SKM-1 treated with dmso at 0.1 percent for 144 hours (cell line): ENCODE data around the gene WDFY2.

Experiments
- DNase-seq: peaks from one replicate; lab custom pipeline; 2025; ENCODE audit not compliant: unreplicated experiment; lab: John Stamatoyannopoulos, UW

The WDFY2 gene

GRCh38 chr13:51786425-51787265 is 202.4 kb downstream of the WDFY2 start:
- DNase-seq: no peak

GRCh38 chr13:51793570-51794271 is 209.5 kb downstream of the WDFY2 start:
- DNase-seq: peak; percentile 89

- no peak for DNase-seq
Observed at GRCh38 chr13:51794964-51795363, 210.7 kb downstream of the WDFY2 start.

- DNase-seq: no peak
Observed at GRCh38 chr13:51795419-51795818, 211.2 kb downstream of the WDFY2 start.

GRCh38 chr13:51796546-51796945 is 212.3 kb downstream of the WDFY2 start:
- no peak for DNase-seq

GRCh38 chr13:51797664-51798488 is 213.6 kb downstream of the WDFY2 start:
- peak; percentile 6 for DNase-seq

GRCh38 chr13:51799261-51799660 is 215.0 kb downstream of the WDFY2 start:
- no peak for DNase-seq

- no peak for DNase-seq
Observed at GRCh38 chr13:51800486-51800885, 216.2 kb downstream of the WDFY2 start.

- DNase-seq: no peak
Observed at GRCh38 chr13:51801631-51802099, 217.4 kb downstream of the WDFY2 start.

GRCh38 chr13:51802631-51803418 is 218.6 kb downstream of the WDFY2 start:
- DNase-seq: no peak

GRCh38 chr13:51803422-51804294 is 219.4 kb downstream of the WDFY2 start, which contains the start of gene DHRS12:
Gene DHRS12 (minus strand): TSS chr13:51804163. CDS start chr13:51799659, 4,504 bp downstream.
- peak; percentile 64 for DNase-seq

- DNase-seq: no peak
Observed at GRCh38 chr13:51804295-51805172, 220.3 kb downstream of the WDFY2 start.

GRCh38 chr13:51805313-51805712 is 221.1 kb downstream of the WDFY2 start:
- DNase-seq: no peak

GRCh38 chr13:51805925-51806324 is 221.7 kb downstream of the WDFY2 start:
- DNase-seq: no peak

- DNase-seq: no peak
Observed at GRCh38 chr13:51806566-51806965, 222.3 kb downstream of the WDFY2 start.

GRCh38 chr13:51807041-51807440 is 222.8 kb downstream of the WDFY2 start:
- DNase-seq: no peak

- no peak for DNase-seq
Observed at GRCh38 chr13:51808811-51809210, 224.5 kb downstream of the WDFY2 start.

- no peak for DNase-seq
Observed at GRCh38 chr13:51811046-51811445, 226.8 kb downstream of the WDFY2 start.
